Transverse colon (tissue), 3 donors: ENCODE results near the gene SLC16A9.

Source experiments
- CTCF ChIP-seq, 5 experiments: fragments of 200-600 bp in 3 of 5; fragments of 450-650 bp in 2 of 5; sonication (generic) in 3 of 5; IDR thresholded peaks; 1 replicate in 2 of 5; 2 replicates in 3 of 5; pipeline ENCODE4 v1.5.1; 2016 to 2017; ENCODE audit warnings: antibody characterized with exemption in 5 of 5, inconsistent platforms in 3 of 5, mild to moderate bottlenecking in 2 of 5, moderate library complexity in 1 of 5
- POLR2A ChIP-seq: fragments of 450-650 bp; IDR thresholded peaks from one replicate; pipeline ENCODE4 v1.6.1; 2016; ENCODE audit warnings: antibody characterized with exemption, mild to moderate bottlenecking, moderate library complexity

DNA sequence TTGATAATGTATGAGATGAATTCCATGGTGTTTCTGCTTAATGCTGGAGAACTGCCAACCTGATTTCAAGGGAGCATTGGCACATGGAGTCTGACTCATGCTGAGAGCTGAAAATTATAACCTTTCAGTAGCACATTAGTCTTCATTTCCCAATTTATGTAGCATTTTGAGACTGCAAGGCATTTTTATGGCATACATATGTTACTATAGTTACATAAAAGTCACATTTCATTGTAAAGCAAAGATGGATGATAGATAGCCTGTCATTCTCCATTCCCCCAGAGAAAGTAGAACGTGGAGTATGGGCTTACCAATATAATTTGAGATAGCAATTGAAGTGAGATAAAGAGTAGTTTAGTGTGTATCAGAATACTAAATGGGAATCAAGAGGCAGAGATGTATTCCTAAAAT, 103.1 kb downstream of the SLC16A9 start:
- TF ChIP-seq POLR2A: no peak
- TF ChIP-seq CTCF (IDR thresholded peaks at IDR 0.05): no peak
